Vagina (tissue), 2 donors: ENCODE results near the gene KLK2.

Experiments used
- CTCF ChIP-seq, 3 experiments: fragments of 450-650 bp in 2 of 3; fragments of 200-600 bp in 1 of 3; sonication (generic) in 1 of 3; IDR thresholded peaks; one replicate each; pipeline ENCODE4 v1.5.1; 2017 to 2019; ENCODE audit warnings: antibody characterized with exemption in 3 of 3, mild to moderate bottlenecking in 2 of 3, moderate library complexity in 2 of 3
- POLR2A ChIP-seq, 2 donors: fragments of 450-650 bp; IDR thresholded peaks; one replicate each; pipeline ENCODE4 v1.6.1; 2017; ENCODE audit warnings: antibody characterized with exemption in 2 of 2, mild to moderate bottlenecking in 2 of 2, moderate library complexity in 2 of 2

- TF ChIP-seq CTCF (IDR thresholded peaks at IDR 0.05) (no peak), POLR2A (IDR thresholded peaks at IDR 0.05) (no peak)
These were observed 42.8 kb upstream of the KLK2 start for GRCh38 chr19:50830266-50831025.
